Transverse colon (tissue), 4 donors: ENCODE data around the gene EPHA4.

Experiments
- CTCF ChIP-seq, 5 experiments: fragments of 200-600 bp in 3 of 5; fragments of 450-650 bp in 2 of 5; sonication (generic) in 3 of 5; IDR thresholded peaks; 1 replicate in 2 of 5; 2 replicates in 3 of 5; pipeline ENCODE4 v1.5.1; 2016 to 2017; ENCODE audit warnings: antibody characterized with exemption in 5 of 5, inconsistent platforms in 3 of 5, mild to moderate bottlenecking in 2 of 5, moderate library complexity in 1 of 5
- EP300 ChIP-seq: sonication (generic); formaldehyde crosslinking; IDR thresholded peaks from one replicate; pipeline ENCODE4 v1.6.1; 2017; ENCODE audit warnings: antibody characterized with exemption, low read depth
- POLR2AphosphoS5 ChIP-seq, 3 donors: sonication (generic); formaldehyde crosslinking; IDR thresholded peaks; one replicate each; pipeline ENCODE4 v1.6.1; 2016; ENCODE audit warnings: antibody characterized with exemption in 3 of 3

GRCh38 chr2:221558107-221558506 is 14.0 kb downstream of the EPHA4 start:
- TF ChIP-seq CTCF (IDR thresholded peaks at IDR 0.05) (no peak), POLR2AphosphoS5 (IDR thresholded peaks at IDR 0.05) (no peak), EP300 (no peak)
